Nasal cavity respiratory epithelium epithelial cell of viscerocranial mucosa (primary cell): ENCODE measurements around the gene MAEL. TPM values are rescaled to one million over a fixed set of nuclear protein-coding genes. Genes with fewer than 3 reads are reported as not detected.

ENCODE experiments used
- total RNA-seq: library from RNA; depleted of rRNA; stranded (reverse); fragments of >200 nt; gene quantifications from 2 replicates; pipeline ENCODE4 v1.2.3, GENCODE V29; 2014

Gene MAEL
- not detected in 2 replicates for total RNA-seq

DNA sequence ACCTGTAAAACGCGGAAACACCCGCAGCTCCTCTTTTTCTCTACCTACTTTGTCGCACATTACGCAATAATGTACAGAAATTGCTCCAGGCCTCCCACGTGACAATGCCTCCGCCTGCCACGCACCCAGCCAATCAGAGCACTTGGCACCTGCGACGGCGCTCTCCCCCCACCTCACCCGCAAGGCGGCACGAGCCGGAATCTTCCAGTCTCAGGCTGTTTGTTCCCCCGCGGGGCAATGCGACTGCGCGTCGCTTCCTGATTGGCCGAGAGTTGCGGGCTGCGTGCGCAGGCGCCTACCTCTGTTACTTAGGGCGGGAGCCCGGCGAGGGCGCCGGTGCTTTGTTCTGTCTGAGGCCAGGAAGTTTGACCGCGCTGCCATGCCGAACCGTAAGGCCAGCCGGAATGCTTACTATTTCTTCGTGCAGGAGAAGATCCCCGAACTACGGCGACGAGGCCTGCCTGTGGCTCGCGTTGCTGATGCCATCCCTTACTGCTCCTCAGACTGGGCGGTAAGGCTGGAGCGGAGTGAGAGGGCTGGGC is at the start of gene MAEL:
Gene MAEL (plus strand): TSS at position 307 of the 542 bp plus-strand sequence. CDS start 73 bp downstream, at position 380.

DNA sequence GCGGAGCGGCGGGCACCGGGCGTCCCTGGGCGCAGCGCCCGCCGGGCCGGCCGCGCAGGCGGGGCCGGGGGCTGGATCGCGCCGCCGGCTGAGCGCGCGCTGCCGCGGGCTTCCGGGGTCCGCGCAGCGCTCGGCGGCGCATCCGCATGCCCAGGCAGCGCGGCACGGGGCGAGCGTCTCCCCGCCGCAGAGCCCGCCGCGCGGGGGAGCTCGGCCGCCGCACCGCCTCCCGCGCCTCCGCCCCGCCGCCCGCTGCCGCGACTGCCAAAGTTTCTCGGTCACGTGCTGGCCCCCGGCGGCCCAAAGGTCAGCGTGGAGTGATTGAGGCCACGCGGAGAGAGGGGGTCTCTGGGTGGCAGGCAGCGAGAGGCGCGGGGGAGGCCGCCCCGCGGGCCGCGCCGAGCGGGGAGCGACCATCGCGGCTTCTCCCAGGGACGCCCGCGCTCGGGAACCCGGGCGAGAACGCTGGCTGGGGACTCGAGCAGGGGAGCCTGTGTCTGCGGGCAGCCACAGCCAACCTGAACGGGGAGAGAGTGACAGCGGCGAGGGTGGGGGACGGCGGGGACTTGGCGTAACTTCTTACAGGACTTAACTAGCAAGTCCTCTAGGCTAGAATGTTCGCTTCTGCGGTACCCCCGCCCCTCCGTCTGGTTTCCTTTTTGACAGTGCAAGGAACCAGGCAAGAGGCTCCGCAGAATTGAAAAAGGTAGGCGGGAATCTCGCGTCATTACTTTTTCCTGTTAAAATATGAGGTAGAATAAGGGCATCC is 13.5 kb upstream of the MAEL start, which contains the start of gene ILDR2:
Gene ILDR2 (minus strand): TSS at position 180 of the 769 bp plus-strand sequence. CDS start 272 bp downstream, outside the sequence.

Other genes with a start within 250 kb of the MAEL start
- 35.5 and 42.1 TPM in 2 replicates for gene POGK, start 149.8 kb upstream of the MAEL start, total RNA-seq
- 13.3 and 13.7 TPM in 2 replicates for gene TADA1, start 113.0 kb upstream of the MAEL start, total RNA-seq
- not detected in 2 replicates for gene ILDR2, start 13.7 kb upstream of the MAEL start, total RNA-seq
- gene GPA33, start 101.1 kb downstream of the MAEL start, total RNA-seq = not detected in 2 replicates
- not detected in 2 replicates for gene STYXL2, start 104.8 kb downstream of the MAEL start, total RNA-seq
- 5.1 and 6.6 TPM in 2 replicates for gene POU2F1, start 231.6 kb downstream of the MAEL start, total RNA-seq